ENCODE results near the gene PRTG.

DNA sequence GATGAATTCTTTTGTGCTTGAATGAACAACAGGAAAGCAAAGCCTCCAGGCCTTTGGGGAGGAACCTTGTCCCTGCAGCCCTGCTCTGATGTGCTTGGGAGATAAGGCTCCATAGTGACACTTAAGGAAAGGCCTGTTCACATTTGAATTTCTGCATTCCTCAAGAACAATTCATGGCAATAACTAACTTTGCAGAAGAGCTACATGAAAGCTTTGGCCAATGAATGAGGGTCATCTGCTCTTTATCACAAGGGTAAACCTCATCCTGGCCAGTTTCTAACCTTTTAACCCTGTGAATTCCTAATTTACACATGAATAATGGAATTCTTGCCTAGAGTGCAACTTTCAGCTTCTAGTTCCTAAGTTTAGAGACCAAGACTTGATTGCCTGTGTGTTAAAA is 5.6 kb downstream of the PRTG start:
- TF ChIP-seq, protein P1, sequence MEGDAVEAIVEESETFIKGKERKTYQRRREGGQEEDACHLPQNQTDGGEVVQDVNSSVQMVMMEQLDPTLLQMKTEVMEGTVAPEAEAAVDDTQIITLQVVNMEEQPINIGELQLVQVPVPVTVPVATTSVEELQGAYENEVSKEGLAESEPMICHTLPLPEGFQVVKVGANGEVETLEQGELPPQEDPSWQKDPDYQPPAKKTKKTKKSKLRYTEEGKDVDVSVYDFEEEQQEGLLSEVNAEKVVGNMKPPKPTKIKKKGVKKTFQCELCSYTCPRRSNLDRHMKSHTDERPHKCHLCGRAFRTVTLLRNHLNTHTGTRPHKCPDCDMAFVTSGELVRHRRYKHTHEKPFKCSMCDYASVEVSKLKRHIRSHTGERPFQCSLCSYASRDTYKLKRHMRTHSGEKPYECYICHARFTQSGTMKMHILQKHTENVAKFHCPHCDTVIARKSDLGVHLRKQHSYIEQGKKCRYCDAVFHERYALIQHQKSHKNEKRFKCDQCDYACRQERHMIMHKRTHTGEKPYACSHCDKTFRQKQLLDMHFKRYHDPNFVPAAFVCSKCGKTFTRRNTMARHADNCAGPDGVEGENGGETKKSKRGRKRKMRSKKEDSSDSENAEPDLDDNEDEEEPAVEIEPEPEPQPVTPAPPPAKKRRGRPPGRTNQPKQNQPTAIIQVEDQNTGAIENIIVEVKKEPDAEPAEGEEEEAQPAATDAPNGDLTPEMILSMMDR (IDR thresholded peaks at IDR 0.05; ENCODE audit: low read depth, low read length, missing input control): no peak
- TF ChIP-seq TAF1 (conservative IDR thresholded peaks at IDR 0.05) (no peak), GABPA (IDR thresholded peaks at IDR 0.05 in 1 of 2, conservative IDR thresholded peaks at IDR 0.05 in 1 of 2) (no peak), ATF3 (IDR thresholded peaks at IDR 0.05) (no peak), RAD21 (IDR thresholded peaks at IDR 0.05) (no peak), YY1 (IDR thresholded peaks at IDR 0.05) (no peak), EGR1 (IDR thresholded peaks at IDR 0.05; ENCODE audit: low read depth in 2 of 2) (no peak), JUND (IDR thresholded peaks at IDR 0.05) (no peak), ZBTB33 (IDR thresholded peaks at IDR 0.05) (no peak), MAX (IDR thresholded peaks at IDR 0.05) (no peak), SP1 (IDR thresholded peaks at IDR 0.05) (no peak), REST (IDR thresholded peaks at IDR 0.05) (no peak), RXRA (IDR thresholded peaks at IDR 0.05) (no peak), NR2F2 (IDR thresholded peaks at IDR 0.05) (no peak)
